Urinary bladder (tissue), 4 donors: Measurements from ENCODE around the gene DPP7. TPM values are rescaled to one million over a fixed set of nuclear protein-coding genes. Genes with fewer than 3 reads are reported as not detected.
A peak's percentile ranks its signal among the peaks of the same experiment; 100 is the strongest.

Experiments
- DNase-seq: peaks from one replicate; pipeline ENCODE4 v3.0.0-alpha.2; 2015; ENCODE audit errors: extremely low spot score
- H3K27ac ChIP-seq: one replicate; pipeline ENCODE4 v1.5.1; 2013; ENCODE audit warnings: low read depth, mild to moderate bottlenecking, moderate library complexity
- H3K36me3 ChIP-seq: one replicate; pipeline ENCODE4 v1.6.1; 2013; ENCODE audit warnings: mild to moderate bottlenecking, moderate library complexity; ENCODE audit not compliant: insufficient read depth
- H3K4me1 ChIP-seq: one replicate; pipeline ENCODE4 v1.6.1; 2013; ENCODE audit warnings: mild to moderate bottlenecking, moderate library complexity; ENCODE audit not compliant: insufficient read depth
- H3K4me3 ChIP-seq: one replicate; pipeline ENCODE4 v1.5.1; 2013; ENCODE audit warnings: low read depth, low read length
- WGBS: extraction: QIAGEN DNeasy Blood & Tissue Kit; methylation state at CpG from one replicate; pipeline ENCODE4 v1.1.7; 2013; 5-methylcytosine and 5-hydroxymethylcytosine counted together
- polyA plus RNA-seq: library from polyadenylated mRNA; stranded (reverse); fragments of 200-250 nt; gene quantifications from one replicate; pipeline ENCODE4 v1.2.3, GENCODE V29; 2013
- total RNA-seq: library from RNA; depleted of rRNA; stranded (reverse); fragments of >200 nt; gene quantifications from one replicate; pipeline ENCODE4 v1.2.3, GENCODE V29; 2014
- donor health status: healthy with polysubstance abuse.
- donor health status: healthy.

Gene DPP7
- total and polyA plus RNA-seq, 2 donors, result 18.5 to 162 TPM

DNA sequence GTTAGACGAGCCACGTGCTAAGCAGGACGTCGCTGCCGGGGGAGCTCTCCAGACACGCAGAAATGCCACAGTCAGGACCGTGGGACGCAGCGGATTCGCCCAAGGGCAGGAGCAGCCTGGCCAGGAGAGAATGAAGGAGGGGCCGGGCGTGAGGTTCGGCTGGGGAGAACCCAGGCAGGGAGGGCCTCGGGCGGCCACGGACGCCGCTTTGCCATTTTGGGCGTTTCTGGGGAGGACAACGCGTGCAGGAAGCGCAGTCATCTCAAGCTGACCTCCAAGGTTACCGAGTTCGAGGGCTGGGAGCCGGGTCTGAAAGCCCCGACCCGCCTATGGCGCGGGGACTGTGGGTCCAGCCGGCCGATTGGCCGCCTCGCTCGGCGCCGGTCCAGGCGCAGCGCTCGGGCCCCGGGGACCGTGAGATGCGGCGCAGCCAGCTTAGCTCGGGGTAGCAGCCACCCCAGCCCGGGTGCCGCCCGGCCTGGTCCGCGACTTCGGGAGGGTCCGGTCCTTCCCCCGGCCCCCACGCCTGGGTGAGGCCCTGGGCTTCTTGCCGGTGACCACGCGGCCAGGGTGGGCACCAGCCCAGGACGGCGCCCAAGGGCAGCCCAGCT, 28.5 kb downstream of the DPP7 start:
- under 1% methylated on average over 58 of the region's 58 CpGs for WGBS
- Histone ChIP-seq H3K36me3 (no peaks in the 10 kb centered on the region), H3K4me3 (peak overlapping the region; percentile 68), H3K4me1 (peaks cover 2% of the 10 kb centered on the region), H3K27ac (peak overlapping the region; percentile 93)
- no peak for DNase-seq

DNA sequence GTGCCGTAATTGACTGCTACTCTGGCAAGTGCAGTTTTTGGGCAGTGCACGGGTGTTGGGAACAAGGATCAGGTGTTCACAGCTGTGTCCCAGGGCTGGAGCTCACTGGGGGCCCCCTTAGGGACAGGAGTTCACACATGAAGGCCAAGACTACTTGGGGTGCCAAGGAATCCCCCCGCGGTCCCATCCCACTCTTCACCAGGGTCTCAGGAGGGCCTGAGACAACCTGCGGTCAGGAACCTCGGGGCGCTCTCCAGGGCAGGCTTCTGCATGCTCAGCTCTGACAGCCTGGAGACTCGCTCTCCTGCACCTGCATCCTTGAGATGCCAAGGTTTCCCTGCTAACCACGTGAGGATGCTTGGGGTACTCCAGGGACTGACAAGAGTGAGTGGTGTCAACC, 30.0 kb downstream of the DPP7 start:
- Histone ChIP-seq H3K4me3 (no peak overlapping the region), H3K36me3 (peaks cover 2% of the 10 kb centered on the region), H3K4me1 (peaks cover 2% of the 10 kb centered on the region), H3K27ac (no peak overlapping the region)
- no peak for DNase-seq
- 87% methylated on average over 9 of the region's 9 CpGs for WGBS

DNA sequence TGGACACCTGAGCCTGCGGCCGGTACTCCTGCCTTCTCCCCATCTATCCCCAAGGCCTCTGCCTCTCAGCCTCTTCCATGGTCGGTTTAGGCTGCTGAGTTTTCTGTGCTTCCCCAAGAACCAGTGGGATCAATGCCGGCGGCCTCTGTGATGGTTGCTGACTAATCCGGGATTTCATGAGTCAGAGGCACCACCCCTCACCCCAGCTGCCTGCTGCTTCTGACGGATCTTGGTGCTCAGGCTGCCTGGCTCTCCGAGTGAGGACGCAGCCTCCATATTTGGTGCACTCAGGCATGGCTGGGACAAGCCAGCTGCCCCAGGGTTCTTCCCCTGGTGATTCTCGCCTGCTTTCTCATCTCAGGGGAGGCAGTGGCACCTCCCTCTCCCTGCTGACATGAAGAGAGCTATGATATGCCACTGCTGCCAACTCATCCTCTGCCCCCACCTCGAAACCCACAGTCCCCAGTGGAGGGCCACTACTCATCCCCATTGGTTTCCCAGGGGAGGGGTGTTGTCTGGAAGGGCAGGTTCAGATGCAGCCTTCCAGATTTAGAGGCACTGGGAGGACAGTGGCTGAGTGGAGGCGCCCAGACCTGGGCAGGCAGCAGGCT, 31.0 kb downstream of the DPP7 start:
- peaks cover 2% of the 10 kb centered on the region for H3K36me3 ChIP-seq
- peaks cover 2% of the 10 kb centered on the region for H3K4me1 ChIP-seq
- DNase-seq, result no peak

DNA sequence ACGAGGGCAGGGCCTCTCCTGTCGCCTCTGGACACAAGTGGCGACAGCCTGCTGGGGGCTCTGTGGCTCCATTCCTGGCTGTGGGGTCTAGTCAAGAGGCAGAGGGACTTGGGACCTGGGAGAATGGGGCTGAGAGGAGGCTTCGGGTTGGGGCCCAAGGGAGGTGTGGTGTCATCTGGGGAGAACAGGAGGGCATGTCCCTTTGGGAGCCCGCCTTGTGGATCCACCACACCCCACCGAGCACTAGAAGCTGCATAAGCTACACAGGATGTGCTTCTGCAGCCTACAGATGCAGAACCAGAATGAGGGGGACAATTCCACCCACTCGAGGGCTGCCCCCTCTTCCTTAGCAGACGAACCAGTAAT, 31.6 kb downstream of the DPP7 start:
- DNase-seq, result no peak
- no peak overlapping the region for H3K27ac ChIP-seq
- peaks cover 2% of the 10 kb centered on the region for H3K4me1 ChIP-seq
- no peak overlapping the region for H3K4me3 ChIP-seq
- WGBS, result 86% methylated on average over 8 of the region's 8 CpGs
- H3K36me3 ChIP-seq, result peaks cover 2% of the 10 kb centered on the region

More for the DNA sequence above, 31.0 kb downstream of the DPP7 start:
- WGBS, result 54% methylated on average over 12 of the region's 12 CpGs
- no peak overlapping the region for H3K4me3 ChIP-seq
- no peak overlapping the region for H3K27ac ChIP-seq

DNA sequence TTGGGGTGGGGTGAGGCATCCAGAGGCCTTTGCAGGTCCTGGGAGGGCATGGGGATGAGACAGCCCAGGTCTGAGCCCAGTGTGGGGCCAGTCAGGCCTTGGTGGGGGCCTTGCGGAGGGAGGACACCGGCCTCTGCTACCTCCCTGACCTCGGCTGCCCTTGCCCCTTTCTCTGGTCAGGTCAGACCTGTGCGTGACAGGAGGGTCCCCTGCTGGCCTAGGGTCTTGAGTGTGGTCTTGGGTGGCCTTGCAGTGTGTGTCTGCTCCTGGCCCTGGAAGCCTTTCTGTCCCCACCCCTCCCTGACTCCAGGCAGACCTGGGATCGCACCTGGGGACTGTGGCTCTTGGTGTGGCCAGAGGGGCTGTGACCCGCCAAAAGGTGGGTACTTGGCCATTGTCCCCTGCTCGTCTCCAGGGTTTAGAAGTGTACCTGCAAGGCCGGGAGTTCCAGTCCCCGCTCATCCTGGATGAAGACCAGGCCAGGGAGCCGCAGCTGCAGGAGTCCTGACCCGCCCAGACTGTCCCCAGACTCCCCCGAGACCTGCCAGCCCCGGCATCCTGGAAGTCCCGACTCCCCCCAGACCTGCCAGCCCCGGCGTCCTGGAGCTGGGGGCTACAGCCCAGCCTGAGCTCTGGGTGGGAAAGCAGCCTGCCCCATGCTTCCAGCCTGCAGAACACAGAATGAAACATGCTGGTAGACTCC, 32.2 kb downstream of the DPP7 start:
- 90% methylated on average over 16 of the region's 16 CpGs for WGBS
- Histone ChIP-seq H3K36me3 (peaks cover 2% of the 10 kb centered on the region), H3K27ac (no peak overlapping the region), H3K4me1 (peaks cover 2% of the 10 kb centered on the region), H3K4me3 (no peak overlapping the region)
- no peak for DNase-seq

DNA sequence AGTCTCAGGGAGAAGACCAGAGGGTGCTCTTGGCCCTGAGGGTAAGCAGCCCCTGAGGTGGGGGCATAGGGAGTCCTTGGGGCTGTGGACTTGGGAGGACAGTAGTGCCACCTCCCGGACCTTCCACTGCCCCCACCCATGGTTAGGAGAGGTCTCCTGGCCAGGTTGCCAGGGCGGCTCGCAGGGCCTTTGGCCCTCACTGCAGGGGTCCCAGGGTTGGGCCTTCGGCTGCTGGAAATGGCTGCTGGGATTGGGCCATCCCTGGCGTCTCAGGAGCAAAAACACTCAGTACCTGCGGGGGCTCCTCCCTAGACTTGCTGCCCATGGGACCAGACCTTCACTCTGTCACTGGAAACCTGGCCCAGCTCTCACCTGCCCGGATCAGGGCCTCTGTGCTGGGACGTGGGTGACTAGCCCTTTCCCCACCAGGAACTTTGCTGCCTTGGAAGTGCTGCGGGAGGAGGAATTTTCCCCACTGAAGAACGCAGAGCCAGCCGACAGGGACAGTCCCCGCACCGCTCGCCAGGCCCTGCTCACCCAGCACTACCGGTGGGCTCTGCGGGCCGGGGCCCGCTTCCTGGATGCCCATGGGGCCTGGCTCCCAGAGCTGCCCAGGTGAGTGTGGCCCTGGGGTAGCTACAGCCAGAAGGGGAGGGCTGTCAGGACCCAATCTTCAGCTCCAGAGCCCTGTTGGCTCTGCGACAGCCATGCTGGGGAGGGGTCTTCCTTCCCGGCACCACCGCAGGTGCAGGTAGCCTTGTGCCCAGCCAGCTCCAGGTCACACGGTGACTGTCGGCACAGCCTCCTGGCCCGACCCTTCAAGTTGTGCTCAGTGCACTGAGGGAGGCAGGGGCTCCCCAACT, 34.0 kb downstream of the DPP7 start:
- Histone ChIP-seq H3K27ac (no peak overlapping the region), H3K36me3 (peaks cover 2% of the 10 kb centered on the region), H3K4me3 (no peak overlapping the region), H3K4me1 (no peaks in the 10 kb centered on the region)
- 88% methylated on average over 24 of the region's 24 CpGs for WGBS
- no peak for DNase-seq

DNA sequence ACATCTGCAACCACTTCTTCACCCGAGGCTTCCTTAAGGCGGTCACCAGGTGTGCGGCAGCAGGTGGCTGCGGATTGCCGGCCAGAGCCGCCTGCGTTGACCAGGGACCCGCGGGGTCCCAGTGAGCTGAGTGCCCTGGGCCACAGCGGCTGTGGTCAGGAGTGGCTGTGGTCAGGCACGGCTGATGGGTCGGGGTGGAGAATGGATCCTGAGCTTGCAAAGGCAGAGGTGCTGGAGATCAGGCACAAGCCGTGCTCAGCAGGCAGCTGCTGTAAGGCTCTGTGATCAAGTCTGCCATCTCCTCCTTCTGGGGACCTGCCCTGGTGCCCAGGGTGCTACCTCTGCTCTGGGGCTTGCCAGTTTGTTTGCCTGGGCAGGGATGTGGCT, 35.1 kb downstream of the DPP7 start:
- Histone ChIP-seq H3K4me3 (no peak overlapping the region), H3K36me3 (peaks cover 2% of the 10 kb centered on the region), H3K27ac (no peak overlapping the region), H3K4me1 (no peaks in the 10 kb centered on the region)
- DNase-seq, result no peak
- WGBS, result 86% methylated on average over 13 of the region's 13 CpGs

DNA sequence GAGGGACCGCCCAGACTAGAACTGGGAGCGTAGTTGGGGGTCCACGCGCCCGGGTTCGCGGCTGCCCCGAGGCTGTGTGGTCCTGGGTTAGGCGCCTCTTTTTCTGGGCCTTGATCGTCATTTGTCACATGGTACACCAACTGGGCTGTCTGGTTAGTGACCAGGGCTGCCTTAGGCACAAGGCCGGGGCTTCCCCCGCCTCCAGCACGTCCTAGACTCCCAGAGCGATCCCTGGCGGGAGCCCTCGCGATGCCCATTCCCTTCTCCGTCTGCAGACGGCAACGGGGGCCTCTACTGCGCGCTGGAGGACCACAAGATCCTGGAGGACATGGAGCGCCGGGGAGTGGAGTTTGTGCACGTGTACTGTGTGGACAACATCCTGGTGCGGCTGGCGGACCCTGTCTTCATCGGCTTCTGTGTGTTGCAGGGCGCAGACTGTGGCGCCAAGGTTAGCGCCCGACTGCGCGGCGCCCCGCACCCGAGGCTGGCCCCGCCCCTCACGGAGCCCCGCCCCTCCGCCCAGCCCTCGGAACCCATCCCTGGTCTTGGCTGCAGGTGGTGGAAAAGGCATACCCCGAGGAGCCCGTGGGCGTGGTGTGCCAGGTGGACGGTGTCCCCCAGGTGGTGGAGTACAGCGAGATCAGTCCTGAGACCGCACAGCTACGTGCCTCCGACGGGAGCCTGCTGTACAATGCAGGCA, 35.7 kb downstream of the DPP7 start:
- no peak for DNase-seq
- H3K36me3 ChIP-seq, result peaks cover 2% of the 10 kb centered on the region
- H3K4me3 ChIP-seq, result peak overlapping the region; percentile 92
- no peaks in the 10 kb centered on the region for H3K4me1 ChIP-seq
- WGBS, result 59% methylated on average over 51 of the region's 51 CpGs
- H3K27ac ChIP-seq, result no peak overlapping the region

DNA sequence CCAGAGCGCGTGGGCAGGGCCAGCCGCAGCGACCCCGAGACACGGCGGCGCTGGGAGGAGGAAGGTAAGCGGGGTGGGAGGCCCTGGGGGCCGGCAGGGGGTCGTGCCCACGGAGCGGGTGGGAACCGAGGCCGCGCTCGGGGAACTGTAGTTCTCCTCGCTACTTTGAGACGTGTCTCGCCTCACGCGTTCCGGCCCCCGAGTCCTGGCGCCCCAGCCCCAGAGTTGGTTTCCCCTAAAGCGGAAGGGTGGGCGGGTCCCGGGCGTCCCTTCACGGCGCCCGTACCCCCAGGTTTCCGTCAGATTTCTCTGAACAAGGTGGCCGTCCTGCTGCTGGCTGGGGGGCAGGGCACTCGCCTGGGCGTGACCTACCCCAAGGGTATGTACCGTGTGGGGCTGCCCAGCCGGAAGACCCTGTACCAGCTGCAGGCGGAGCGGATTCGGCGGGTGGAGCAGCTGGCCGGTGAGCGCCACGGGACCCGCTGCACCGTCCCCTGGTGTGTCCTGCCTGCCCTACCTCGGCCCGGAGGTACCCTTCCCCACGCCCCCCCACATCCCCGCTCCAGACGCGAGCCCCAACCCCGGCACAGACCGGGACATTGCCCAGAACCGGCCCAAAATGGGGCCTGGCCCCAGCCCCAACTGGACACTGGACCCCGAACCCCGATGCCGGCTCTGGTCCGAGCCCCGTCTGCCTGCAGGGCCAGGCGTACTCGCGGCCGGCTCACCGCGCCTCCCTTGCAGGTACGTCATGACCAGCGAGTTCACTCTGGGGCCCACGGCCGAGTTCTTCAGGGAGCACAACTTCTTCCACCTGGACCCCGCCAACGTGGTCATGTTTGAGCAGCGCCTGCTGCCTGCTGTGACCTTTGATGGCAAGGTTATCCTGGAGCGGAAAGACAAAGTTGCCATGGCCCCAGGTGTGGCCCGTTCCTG, 36.5 kb downstream of the DPP7 start:
- peak overlapping the region; percentile 30 for H3K27ac ChIP-seq
- DNase-seq, result no peak
- H3K36me3 ChIP-seq, result peaks cover 2% of the 10 kb centered on the region
- WGBS, result 15% methylated on average over 76 of the region's 76 CpGs
- H3K4me3 ChIP-seq, result peak overlapping the region; percentile 92
- no peaks in the 10 kb centered on the region for H3K4me1 ChIP-seq

DNA sequence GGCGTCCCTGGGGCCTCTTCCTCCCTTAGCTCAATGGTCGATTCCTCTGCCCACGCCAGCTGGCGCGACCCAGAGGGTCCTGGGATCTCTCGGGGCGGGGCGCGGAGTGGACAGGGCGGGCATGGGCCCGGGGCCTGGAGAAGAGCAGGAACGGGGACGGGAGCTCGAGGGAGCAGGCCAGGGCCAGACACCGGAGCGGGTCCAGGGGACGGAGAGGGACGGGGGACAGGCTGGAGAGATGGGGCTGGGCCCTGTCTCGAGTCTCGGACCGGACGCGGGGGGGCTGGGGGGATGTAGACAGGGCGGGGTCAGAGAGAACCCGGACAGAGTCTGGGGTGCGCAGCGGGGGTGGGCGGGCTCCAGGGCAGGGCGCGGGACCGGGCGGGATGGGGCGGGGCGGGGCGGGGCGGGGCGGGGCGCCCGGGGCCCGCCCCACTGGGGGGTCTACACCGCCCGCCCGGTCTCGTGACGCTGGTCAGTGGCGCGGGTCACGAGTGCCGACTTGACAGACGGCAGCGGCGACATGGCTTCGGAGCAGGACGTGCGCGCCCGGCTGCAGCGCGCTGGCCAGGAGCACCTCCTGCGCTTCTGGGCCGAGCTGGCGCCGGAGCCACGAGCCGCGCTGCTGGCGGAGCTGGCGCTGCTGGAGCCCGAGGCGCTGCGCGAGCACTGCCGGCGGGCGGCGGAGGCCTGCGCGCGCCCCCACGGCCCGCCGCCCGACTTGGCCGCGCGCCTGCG, 37.4 kb downstream of the DPP7 start, which contains the start of gene UAP1L1:
TSS of gene UAP1L1 (plus strand) at position 508 of the 738 bp plus-strand sequence. CDS start at position 524, 16 bp downstream.
- H3K36me3 ChIP-seq, result peaks cover 2% of the 10 kb centered on the region
- no peak for DNase-seq
- peak within 1 kb of the TSS; percentile 92 for H3K4me3 ChIP-seq
- H3K27ac ChIP-seq, result peak within 1 kb of the TSS; percentile 31
- 2% methylated on average over 81 of the region's 87 CpGs for WGBS
- H3K4me1 ChIP-seq, result no peaks in the 10 kb centered on the region

DNA sequence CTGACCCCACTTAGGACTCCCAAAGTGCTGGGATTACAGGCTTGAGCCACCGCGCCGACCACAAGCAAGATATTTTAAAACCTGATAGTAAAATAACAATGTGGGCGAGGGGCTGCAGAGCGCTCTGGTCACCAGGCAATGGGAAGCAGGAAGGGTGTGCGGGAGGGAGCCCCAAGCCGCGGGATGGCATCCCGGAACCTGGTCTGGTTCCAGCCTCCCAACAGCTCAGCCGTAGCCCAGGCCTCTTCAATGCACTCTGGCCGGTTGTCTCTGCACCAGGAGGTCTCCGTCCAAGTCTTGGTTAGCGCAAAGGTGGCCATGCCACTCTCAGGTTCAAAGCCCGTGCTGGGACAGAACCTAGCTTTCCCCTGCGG, 37.9 kb downstream of the DPP7 start:
- Histone ChIP-seq H3K4me1 (no peaks in the 10 kb centered on the region), H3K4me3 (peak overlapping the region; percentile 92), H3K27ac (no peak overlapping the region), H3K36me3 (peaks cover 2% of the 10 kb centered on the region)
- WGBS, result 65% methylated on average over 15 of the region's 15 CpGs
- no peak for DNase-seq

DNA sequence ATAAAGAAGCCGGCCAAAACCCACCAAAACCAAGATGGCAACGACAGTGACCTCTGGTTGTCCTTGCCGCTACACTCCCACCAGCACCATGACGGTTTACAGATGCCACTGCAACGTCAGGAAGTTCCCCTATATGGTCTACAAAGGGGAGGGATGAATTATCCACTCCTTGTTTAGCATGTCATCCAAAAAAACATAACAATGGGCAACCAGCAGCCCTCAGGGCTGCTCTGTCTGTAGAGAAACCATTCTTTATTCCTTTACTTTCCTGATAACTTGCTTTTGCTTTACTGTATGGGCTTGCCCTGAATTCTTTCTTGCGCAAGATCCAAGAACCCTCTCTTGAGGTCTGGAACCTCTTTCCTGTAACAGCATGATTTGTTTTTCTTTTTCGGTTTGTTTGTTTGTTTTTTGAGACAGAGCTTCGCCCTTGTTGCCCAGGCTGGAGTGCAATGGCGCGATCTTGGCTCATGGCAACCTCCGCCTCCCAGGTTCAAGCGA, 39.2 kb downstream of the DPP7 start:
- H3K4me3 ChIP-seq, result no peak overlapping the region
- H3K27ac ChIP-seq, result no peak overlapping the region
- WGBS, result 86% methylated on average over 12 of the region's 12 CpGs

More for the DNA sequence above, 39.2 kb downstream of the DPP7 start:
- no peak for DNase-seq
- Histone ChIP-seq H3K4me1 (no peaks in the 10 kb centered on the region), H3K36me3 (no peaks in the 10 kb centered on the region)
